GM10266 (cell line): ENCODE results near the gene IGSF8.
"Not testable (repeated sequence)": the region's sequence is repeated elsewhere in the genome, so short reads cannot be mapped to it uniquely, and the experiment has no call there.

ENCODE experiments used
- DNase-seq: peaks from one replicate; pipeline ENCODE4 v3.0.0; 2012; ENCODE audit errors: extremely low spot score
- TF ChIP-seq, protein P1 (sequence below): IDR thresholded peaks from 2 replicates; pipeline ENCODE4 v1.5.1; 2012; ENCODE audit warnings: mild to moderate bottlenecking, low read depth; ENCODE audit not compliant: control insufficient read depth, insufficient read depth; ENCODE audit errors: missing control alignments

Gene IGSF8

DNA sequence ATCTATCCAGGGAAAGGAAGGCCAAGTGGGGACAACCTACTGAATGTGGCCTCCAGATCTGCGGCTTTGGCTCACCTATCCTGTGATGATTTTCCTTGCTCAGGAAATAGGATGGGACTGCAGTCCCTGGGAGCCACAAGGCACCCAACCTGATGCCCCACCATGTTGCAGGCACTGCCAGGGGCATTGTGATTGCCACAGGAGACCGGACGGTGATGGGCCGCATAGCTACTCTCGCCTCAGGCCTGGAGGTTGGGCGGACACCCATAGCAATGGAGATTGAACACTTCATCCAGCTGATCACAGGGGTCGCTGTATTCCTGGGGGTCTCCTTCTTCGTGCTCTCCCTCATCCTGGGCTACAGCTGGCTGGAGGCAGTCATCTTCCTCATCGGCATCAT is 29.0 kb upstream of the IGSF8 start:
- TF ChIP-seq, protein P1, sequence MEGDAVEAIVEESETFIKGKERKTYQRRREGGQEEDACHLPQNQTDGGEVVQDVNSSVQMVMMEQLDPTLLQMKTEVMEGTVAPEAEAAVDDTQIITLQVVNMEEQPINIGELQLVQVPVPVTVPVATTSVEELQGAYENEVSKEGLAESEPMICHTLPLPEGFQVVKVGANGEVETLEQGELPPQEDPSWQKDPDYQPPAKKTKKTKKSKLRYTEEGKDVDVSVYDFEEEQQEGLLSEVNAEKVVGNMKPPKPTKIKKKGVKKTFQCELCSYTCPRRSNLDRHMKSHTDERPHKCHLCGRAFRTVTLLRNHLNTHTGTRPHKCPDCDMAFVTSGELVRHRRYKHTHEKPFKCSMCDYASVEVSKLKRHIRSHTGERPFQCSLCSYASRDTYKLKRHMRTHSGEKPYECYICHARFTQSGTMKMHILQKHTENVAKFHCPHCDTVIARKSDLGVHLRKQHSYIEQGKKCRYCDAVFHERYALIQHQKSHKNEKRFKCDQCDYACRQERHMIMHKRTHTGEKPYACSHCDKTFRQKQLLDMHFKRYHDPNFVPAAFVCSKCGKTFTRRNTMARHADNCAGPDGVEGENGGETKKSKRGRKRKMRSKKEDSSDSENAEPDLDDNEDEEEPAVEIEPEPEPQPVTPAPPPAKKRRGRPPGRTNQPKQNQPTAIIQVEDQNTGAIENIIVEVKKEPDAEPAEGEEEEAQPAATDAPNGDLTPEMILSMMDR = no peak
- no peak for DNase-seq

DNA sequence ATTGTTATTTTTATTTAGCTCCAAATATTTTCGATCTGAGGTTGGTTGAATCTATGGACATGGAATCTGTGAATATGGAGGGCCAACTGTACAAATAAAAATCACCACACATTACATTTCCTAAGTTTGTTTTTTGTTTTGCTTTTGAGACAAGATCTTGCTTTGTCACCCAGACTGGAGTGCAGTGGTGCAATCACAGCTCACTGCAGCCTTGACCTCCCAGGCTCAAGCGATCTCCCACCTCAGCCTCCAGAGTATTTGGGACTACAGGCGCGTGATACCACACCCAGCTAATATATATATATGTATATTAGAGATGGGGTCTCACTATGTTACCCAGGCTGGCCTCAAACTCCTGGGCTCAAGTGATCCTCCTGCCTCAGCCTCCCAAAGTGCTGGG is 27.9 kb upstream of the IGSF8 start:
- not testable (repeated sequence) for DNase-seq

DNA sequence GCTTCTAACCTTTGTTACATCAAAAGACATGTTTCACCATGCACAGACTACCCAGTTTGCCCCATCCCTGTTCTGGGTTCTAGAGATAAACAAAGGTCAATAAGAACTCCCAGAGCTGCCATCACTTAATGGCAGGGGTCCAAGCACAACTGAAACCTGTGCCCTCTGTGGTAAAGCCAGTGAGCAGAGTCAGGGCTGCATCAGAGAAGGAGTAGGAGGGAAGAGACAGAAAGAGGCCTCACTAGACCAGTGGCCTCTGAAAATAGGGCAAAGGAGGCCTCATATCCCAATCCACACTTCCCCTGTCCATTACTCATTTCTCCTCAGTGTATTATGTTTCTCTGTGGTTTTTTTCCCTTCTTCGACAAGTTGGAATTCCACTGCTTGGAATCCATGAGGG is 27.3 kb upstream of the IGSF8 start:
- TF ChIP-seq, protein P1 = no peak

DNA sequence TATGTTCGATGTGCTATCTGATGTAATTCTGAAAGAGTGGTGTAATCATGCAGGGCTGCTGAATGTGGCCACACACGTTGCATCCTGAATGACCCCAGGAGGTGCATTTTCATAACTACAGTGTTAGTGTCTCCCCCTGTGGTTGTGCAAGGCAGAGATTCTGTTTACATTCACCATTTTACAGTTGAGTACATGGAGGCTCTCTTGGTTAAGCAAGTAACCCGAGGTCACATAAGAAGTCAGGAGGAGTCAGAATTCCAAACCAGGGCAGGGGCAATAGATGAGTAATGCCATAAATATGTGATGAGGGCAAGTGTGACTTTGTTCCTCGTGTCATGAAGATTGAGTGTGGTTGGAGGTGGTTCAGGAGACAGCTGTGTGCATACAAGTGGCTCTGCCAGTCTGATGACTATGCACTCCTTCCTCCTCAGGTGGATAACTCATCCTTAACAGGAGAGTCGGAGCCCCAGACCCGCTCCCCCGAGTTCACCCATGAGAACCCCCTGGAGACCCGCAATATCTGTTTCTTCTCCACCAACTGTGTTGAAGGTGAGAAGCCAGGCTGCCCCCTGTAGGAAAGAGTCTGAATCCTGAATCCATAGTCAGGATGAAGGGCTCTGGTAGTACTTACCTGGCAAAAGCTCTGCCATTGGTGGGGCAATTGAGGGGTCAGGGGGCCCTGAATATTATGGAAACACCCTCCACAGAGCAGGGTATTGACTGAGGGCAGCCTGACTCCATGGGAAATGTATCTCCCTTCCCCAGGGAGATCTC is 26.5 kb upstream of the IGSF8 start:
- TF ChIP-seq, protein P1 = no peak
- no peak for DNase-seq

More for the DNA sequence above, 27.3 kb upstream of the IGSF8 start:
- no peak for DNase-seq

DNA sequence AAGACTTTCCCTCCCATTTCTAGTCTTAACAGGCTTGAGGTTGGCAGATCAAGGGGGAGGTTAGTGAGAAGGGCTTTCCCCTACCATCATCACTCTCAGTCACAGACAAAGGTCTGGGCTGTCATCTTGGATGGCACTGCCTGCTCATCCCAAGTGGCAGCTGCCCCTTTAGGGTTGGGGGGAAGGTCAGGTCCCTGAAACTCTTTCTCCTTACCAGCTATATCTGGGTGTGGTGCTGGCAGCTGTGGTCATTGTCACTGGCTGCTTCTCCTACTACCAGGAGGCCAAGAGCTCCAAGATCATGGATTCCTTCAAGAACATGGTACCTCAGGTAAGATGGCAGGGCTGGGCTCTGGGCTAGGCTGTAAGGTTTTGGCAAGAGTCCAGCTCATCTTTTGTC is 25.3 kb upstream of the IGSF8 start:
- TF ChIP-seq, protein P1 = no peak
- no peak for DNase-seq

DNA sequence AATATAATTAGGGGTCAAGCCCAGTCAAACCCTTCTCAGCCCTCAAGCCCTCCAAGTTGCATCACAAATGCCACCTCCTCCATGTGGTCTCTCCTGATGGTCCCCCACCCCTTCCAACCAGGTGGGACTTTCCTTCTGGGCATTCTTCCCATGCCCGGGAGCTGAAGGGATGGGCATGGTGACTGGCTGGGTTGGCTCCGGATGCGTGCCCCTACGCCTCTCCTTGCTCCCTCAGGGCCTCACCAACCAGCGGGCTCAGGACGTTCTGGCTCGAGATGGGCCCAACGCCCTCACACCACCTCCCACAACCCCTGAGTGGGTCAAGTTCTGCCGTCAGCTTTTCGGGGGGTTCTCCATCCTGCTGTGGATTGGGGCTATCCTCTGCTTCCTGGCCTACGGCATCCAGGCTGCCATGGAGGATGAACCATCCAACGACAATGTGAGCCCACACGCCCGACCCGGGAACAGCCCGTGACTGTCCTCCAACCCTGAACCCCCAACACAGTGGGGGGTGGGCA is 24.6 kb upstream of the IGSF8 start:
- TF ChIP-seq, protein P1 = no peak
- DNase-seq = no peak

DNA sequence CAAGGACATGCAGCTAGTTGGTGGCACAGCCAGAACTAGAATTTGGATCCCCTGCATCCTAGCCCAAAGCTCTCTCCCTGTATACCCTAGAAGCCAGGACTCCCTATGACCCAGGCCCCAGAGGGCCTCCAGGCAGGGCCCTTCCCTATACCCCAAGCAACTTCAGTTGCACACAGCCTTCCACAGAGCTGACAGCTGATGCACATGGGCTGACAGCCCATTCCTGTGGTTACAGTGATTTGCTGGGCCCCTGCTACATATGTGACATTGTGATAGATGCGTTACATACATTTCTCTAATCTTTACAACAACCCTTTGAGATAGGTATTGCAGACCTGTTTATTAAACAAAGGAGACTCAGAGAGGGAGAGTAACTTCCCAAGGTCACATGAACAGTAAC is 23.0 kb upstream of the IGSF8 start:
- DNase-seq = no peak
- TF ChIP-seq, protein P1 = no peak
